Smooth muscle cell of the pulmonary artery (primary cell): Measurements from ENCODE around the gene TMCO6. TPM values are rescaled to one million over a fixed set of nuclear protein-coding genes. Genes with fewer than 3 reads are reported as not detected.

Experiments used
- total RNA-seq: library from RNA; depleted of rRNA; stranded (reverse); fragments of >200 nt; gene quantifications from 2 replicates; pipeline ENCODE4 v1.2.3, GENCODE V29; 2014

TMCO6 gene
- total RNA-seq, result 7.0 and 8.0 TPM in 2 replicates

GRCh38 chr5:140639148-140639981 lies at the start of gene TMCO6:
TMCO6 (plus strand) TSS chr5:140639451; CDS start chr5:140639528, 77 bp downstream.

GRCh38 chr5:140633021-140633471 lies 6.2 kb upstream of the TMCO6 start, which contains the start of gene CD14:
CD14 (minus strand) TSS chr5:140633175; CDS start chr5:140633071, 104 bp downstream.

DNA sequence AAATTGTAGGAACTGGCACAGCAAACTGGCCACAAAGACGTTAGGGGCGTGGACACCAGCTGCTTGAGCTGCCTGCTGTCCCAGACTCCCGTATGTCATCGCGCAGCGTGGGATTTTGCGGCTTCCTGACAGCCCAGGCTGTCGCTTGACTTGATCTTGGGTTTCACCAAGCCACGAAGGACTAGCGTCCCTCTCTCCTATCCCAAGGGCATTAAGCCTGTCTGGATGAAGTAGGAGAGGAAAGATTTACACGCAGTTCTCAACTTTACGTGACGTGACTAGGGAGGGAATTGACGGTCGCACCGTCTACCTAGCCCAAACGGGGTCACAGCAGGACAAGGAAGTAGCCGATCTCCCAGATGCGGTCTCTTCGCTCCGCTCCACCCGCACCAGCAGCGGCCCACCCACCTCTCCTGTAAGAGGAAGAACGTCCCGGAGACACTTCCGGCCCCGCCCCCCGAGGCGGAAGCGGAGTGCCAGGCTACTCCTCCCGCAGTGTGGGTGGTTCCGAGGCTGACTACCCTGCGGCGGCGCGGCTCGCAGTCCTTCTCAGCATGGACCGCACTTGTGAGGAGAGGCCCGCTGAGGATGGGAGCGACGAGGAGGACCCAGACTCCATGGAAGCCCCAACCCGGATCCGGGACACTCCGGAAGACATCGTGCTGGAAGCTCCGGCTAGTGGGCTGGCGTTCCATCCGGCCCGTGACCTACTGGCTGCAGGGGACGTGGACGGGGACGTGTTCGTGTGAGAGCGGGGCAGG lies 25.3 kb downstream of the TMCO6 start, which contains the start of gene WDR55:
Gene WDR55, plus strand, starts transcription at position 546 of the 761 bp plus-strand sequence. Its CDS starts 9 bp downstream, at position 555.

GRCh38 chr5:140673187-140673976 lies 34.1 kb downstream of the TMCO6 start, which contains the start of gene DND1:
DND1 (minus strand) TSS chr5:140673576; CDS start chr5:140673542, 34 bp downstream.

GRCh38 chr5:140690941-140691924 lies 52.0 kb downstream of the TMCO6 start, which contains the start of the genes HARS1 and HARS2:
HARS1 (minus strand) TSS chr5:140691370; CDS start chr5:140691304, 66 bp downstream.
HARS2 (plus strand) TSS chr5:140691455; CDS start chr5:140691649, 194 bp downstream.

Other genes with a start within 250 kb of the TMCO6 start
- gene ANKHD1, start 237.6 kb upstream of the TMCO6 start, total RNA-seq, result 77.4 and 79.7 TPM in 2 replicates
- gene EIF4EBP3, start 91.8 kb upstream of the TMCO6 start, total RNA-seq, result 1.4 and 2.6 TPM in 2 replicates
- gene SRA1, start 82.0 kb upstream of the TMCO6 start, total RNA-seq, result 26.8 and 30.1 TPM in 2 replicates
- gene APBB3, start 74.9 kb upstream of the TMCO6 start, total RNA-seq, result 18.6 and 24.1 TPM in 2 replicates
- gene SLC35A4, start 74.6 kb upstream of the TMCO6 start, total RNA-seq, result 38.0 and 39.9 TPM in 2 replicates
- 4.8 and 5.2 TPM in 2 replicates for gene CD14, start 6.3 kb upstream of the TMCO6 start, total RNA-seq
- 26.3 and 36.9 TPM in 2 replicates for gene NDUFA2, start 8.2 kb downstream of the TMCO6 start, total RNA-seq
- gene IK, start 8.4 kb downstream of the TMCO6 start, total RNA-seq, result 47.7 and 52.2 TPM in 2 replicates
- 23.5 and 23.7 TPM in 2 replicates for gene WDR55, start 25.5 kb downstream of the TMCO6 start, total RNA-seq
- 0.07 and 0.13 TPM in 2 replicates for gene DND1, start 34.1 kb downstream of the TMCO6 start, total RNA-seq
- 50.6 and 62.6 TPM in 2 replicates for gene HARS1, start 51.9 kb downstream of the TMCO6 start, total RNA-seq
- gene HARS2, start 52.0 kb downstream of the TMCO6 start, total RNA-seq, result 23.7 and 28.0 TPM in 2 replicates
- 40.7 and 40.8 TPM in 2 replicates for gene ZMAT2, start 61.0 kb downstream of the TMCO6 start, total RNA-seq
- gene PCDHA1, start 146.7 kb downstream of the TMCO6 start, total RNA-seq, result 0.20 TPM in 1 of 2 replicates, not detected in the other
- gene PCDHA2, start 155.4 kb downstream of the TMCO6 start, total RNA-seq, result 0.03 and 0.07 TPM in 2 replicates
- 0.20 and 0.39 TPM in 2 replicates for gene PCDHA3, start 161.6 kb downstream of the TMCO6 start, total RNA-seq
- gene PCDHA4, start 167.6 kb downstream of the TMCO6 start, total RNA-seq, result 0.59 and 0.69 TPM in 2 replicates
- 0.07 TPM in 2 replicates for gene PCDHA5, start 182.2 kb downstream of the TMCO6 start, total RNA-seq
- gene PCDHA6, start 188.5 kb downstream of the TMCO6 start, total RNA-seq, result 0.76 and 0.91 TPM in 2 replicates
- gene PCDHA7, start 194.8 kb downstream of the TMCO6 start, total RNA-seq, result 1.4 and 1.7 TPM in 2 replicates
- gene PCDHA8, start 201.7 kb downstream of the TMCO6 start, total RNA-seq, result 0.07 and 0.26 TPM in 2 replicates
- 0.07 and 0.10 TPM in 2 replicates for gene PCDHA9, start 208.9 kb downstream of the TMCO6 start, total RNA-seq
- gene PCDHA10, start 216.4 kb downstream of the TMCO6 start, total RNA-seq, result 0.26 and 0.50 TPM in 2 replicates
- gene PCDHA11, start 229.5 kb downstream of the TMCO6 start, total RNA-seq, result 0.23 and 0.33 TPM in 2 replicates
- gene PCDHA12, start 235.9 kb downstream of the TMCO6 start, total RNA-seq, result 0.07 and 0.33 TPM in 2 replicates
- gene PCDHA13, start 242.7 kb downstream of the TMCO6 start, total RNA-seq, result 0.10 and 0.20 TPM in 2 replicates